GM12878 (cell line): ENCODE measurements around the gene TRPM3. TPM values are rescaled to one million over a fixed set of nuclear protein-coding genes. Genes with fewer than 3 reads are reported as not detected.

ENCODE experiments used
- ATAC-seq: fragments of 200-7000 bp; cut with Tn5 transposase; 3 replicates; pipeline ENCODE4 v1.9.1; 2020; ENCODE audit warnings: mild to moderate bottlenecking, moderate library complexity
- BruUV-seq: library from RNA; stranded (reverse); fragments of 400-500 nt; replicated peaks from 2 replicates; lab custom pipeline; 2021; lab: Mats Ljungman, UMichigan
- CTCF ChIA-PET: fragments of 300-600 bp; sonication (Branson Sonifier 250); formaldehyde crosslinking; extraction: SDS; loops from one replicate; lab custom pipeline; 2021; ENCODE audit warnings: inconsistent platforms; lab: Yijun Ruan, JAX
- POLR2A ChIA-PET: fragments of 350-600 bp; formaldehyde crosslinking; extraction: SDS; loops from one replicate; lab custom pipeline; 2021; ENCODE audit warnings: inconsistent platforms; lab: Charles Lee
- RAD21 ChIA-PET: fragments of 300-600 bp; sonication (Branson Sonifier 250); formaldehyde crosslinking; loops from one replicate; lab custom pipeline; 2023; ENCODE audit warnings: antibody characterized with exemption; ENCODE audit not compliant: unreplicated experiment; lab: Charles Lee
- SMC1A ChIA-PET: fragments of 300-600 bp; sonication (Branson Sonifier 250); formaldehyde crosslinking; loops from one replicate; lab custom pipeline; 2023; ENCODE audit not compliant: unreplicated experiment, uncharacterized antibody; lab: Charles Lee
- DNase-seq: peaks from one replicate; pipeline ENCODE4 v3.0.0-alpha.2; 2011; ENCODE audit warnings: low read depth, low spot score
- FAIRE-seq: peaks from 3 replicates; lab custom pipeline; 2011; peaks lifted over from hg19 to GRCh38; lab: Jason Lieb, UNC
- H2AFZ ChIP-seq: 2 replicates; pipeline ENCODE4 v1.6.0; 2011; ENCODE audit warnings: low read depth, low read length, control low read depth; ENCODE audit not compliant: control insufficient read depth
- H3K27ac ChIP-seq: 2 replicates; pipeline ENCODE4 v1.5.1; 2011; ENCODE audit warnings: control low read depth; ENCODE audit not compliant: control insufficient read depth, insufficient read depth
- H3K27me3 ChIP-seq, 2 experiments: replicated peaks in 1 of 2; 2 replicates each; pipeline versions ENCODE4 v1.6.0 to v1.6.1; 2011; ENCODE audit warnings: low read length in 1 of 2; ENCODE audit not compliant: control insufficient read depth in 2 of 2, insufficient read depth in 2 of 2
- H3K36me3 ChIP-seq, 2 experiments: 2 replicates each; pipeline ENCODE4 v1.5.1; 2011; ENCODE audit warnings: low read length in 1 of 2; ENCODE audit not compliant: control insufficient read depth in 2 of 2, insufficient read depth in 2 of 2
- H3K4me1 ChIP-seq: 2 replicates; pipeline ENCODE4 v1.6.1; 2011; ENCODE audit warnings: mild to moderate bottlenecking, low read length, moderate library complexity, mixed read lengths; ENCODE audit not compliant: control insufficient read depth, insufficient read depth
- H3K4me2 ChIP-seq: 2 replicates; pipeline ENCODE4 v1.6.0; 2011; ENCODE audit warnings: control low read depth; ENCODE audit not compliant: control insufficient read depth, insufficient read depth
- H3K4me3 ChIP-seq: fragments of 200-600 bp; sonication (generic); 2 replicates; pipeline ENCODE4 v1.5.1; 2016
- H3K79me2 ChIP-seq: 2 replicates; pipeline ENCODE4 v1.6.0; 2011; ENCODE audit warnings: low read length; ENCODE audit not compliant: control insufficient read depth, insufficient read depth
- H3K9ac ChIP-seq: 2 replicates; pipeline ENCODE4 v1.8.0; 2011; ENCODE audit warnings: low read length, control low read depth, mixed read lengths; ENCODE audit not compliant: control insufficient read depth, insufficient read depth
- H3K9me3 ChIP-seq: replicated peaks from 3 replicates; pipeline ENCODE4 v1.5.1; 2011; ENCODE audit warnings: mild to moderate bottlenecking, low read length; ENCODE audit not compliant: control insufficient read depth, insufficient read depth
- H4K20me1 ChIP-seq: 2 replicates; pipeline ENCODE4 v1.6.0; 2011; ENCODE audit not compliant: control insufficient read depth, insufficient read depth
- BMI1 ChIP-seq: fragments of 450-650 bp; IDR thresholded peaks from 2 replicates; pipeline ENCODE4 v1.6.1; 2016; ENCODE audit warnings: mild to moderate bottlenecking, moderate library complexity, borderline replicate concordance
- CHD4 ChIP-seq: fragments of 200-600 bp; sonication (generic); IDR thresholded peaks from 2 replicates; pipeline ENCODE4 v1.6.1; 2016; ENCODE audit warnings: mild to moderate bottlenecking
- FOS ChIP-seq: IDR thresholded peaks from 3 replicates; pipeline ENCODE4 v1.6.1; 2011; ENCODE audit warnings: borderline replicate concordance; ENCODE audit not compliant: insufficient read length; ENCODE audit errors: extremely low read depth
- LARP7 ChIP-seq: fragments of 450-650 bp; IDR thresholded peaks from 2 replicates; pipeline ENCODE4 v1.6.1; 2017; ENCODE audit warnings: mild to moderate bottlenecking
- SPI1 ChIP-seq: IDR thresholded peaks from 2 replicates; pipeline ENCODE4 v1.6.1; 2011; ENCODE audit warnings: low read depth, mild to moderate bottlenecking, low read length, moderate library complexity, borderline replicate concordance; ENCODE audit not compliant: insufficient read depth
- STAT1 ChIP-seq: fragments of 450-650 bp; conservative IDR thresholded peaks from 2 replicates; pipeline ENCODE4 v1.6.1; 2014; ENCODE audit warnings: antibody characterized with exemption, mild to moderate bottlenecking
- SUPT20H ChIP-seq: IDR thresholded peaks from 2 replicates; pipeline ENCODE4 v1.6.1; 2011; ENCODE audit warnings: low read depth, mild to moderate bottlenecking, low read length, moderate library complexity, borderline replicate concordance; ENCODE audit not compliant: control insufficient read depth
- YBX1 ChIP-seq: fragments of 450-650 bp; IDR thresholded peaks from 2 replicates; pipeline ENCODE4 v1.6.1; 2016; ENCODE audit warnings: antibody characterized with exemption
- ZNF274 ChIP-seq: IDR thresholded peaks from one replicate; pipeline ENCODE4 v1.8.0; 2011; ENCODE audit not compliant: insufficient read length, insufficient read depth
- WGBS: methylation state at CpG from one replicate; pipeline ENCODE4 v1.1.6; 2016; ENCODE audit warnings: low lambda C conversion rate; ENCODE audit not compliant: insufficient replicate concordance, insufficient coverage; ENCODE audit errors: missing lambda C conversion rate; 5-methylcytosine and 5-hydroxymethylcytosine counted together
- in situ Hi-C: fragments of 300-500 bp; cut with MboI; formaldehyde crosslinking; loops from 9 replicates; pipeline ENCODE4 v1.14.3; 2018; ENCODE audit warnings: mixed read lengths
- intact Hi-C: fragments of 100-400 bp; cut with micrococcal nuclease; formaldehyde crosslinking; loops from one replicate; pipeline ENCODE4 v1.14.2; 2022; ENCODE audit not compliant: unreplicated experiment
- polyA plus RNA-seq, 11 experiments: library from polyadenylated mRNA; depleted of rRNA in 4 of 11; unstranded in 6 of 11; stranded (reverse) in 5 of 11; fragments of >200 nt; fragmentation: Nextera tagmentation in 4 of 11; fragmentation: Illumina TruSeq in 1 of 11; extraction: Ambion mirVana in 4 of 11; extraction: Trizol in 1 of 11; gene quantifications; 1 replicate in 1 of 11; 2 replicates in 10 of 11; pipeline versions ENCODE4 v1.2.1 to v1.2.3, GENCODE V29; 2011 to 2016; ENCODE audit warnings: inconsistent platforms in 2 of 11, missing spikeins in 2 of 11, low read depth in 1 of 11
- total RNA-seq, 4 experiments: library from RNA; depleted of rRNA in 3 of 4; stranded (reverse); fragments of >200 nt in 3 of 4; fragmentation: Illumina TruSeq in 1 of 4; extraction: Trizol in 1 of 4; gene quantifications; 2 replicates each; pipeline versions ENCODE4 v1.2.1 to v1.2.3, GENCODE V29; 2013 to 2021
- TF ChIP-seq, protein P1 (sequence below): fragments of 450-650 bp; conservative IDR thresholded peaks from 2 replicates; pipeline ENCODE4 v1.6.1; 2017; ENCODE audit warnings: mild to moderate bottlenecking, moderate library complexity

The TRPM3 gene
- total and polyA plus RNA-seq, 10 of the 15 experiments (the other 5 are each of a cell fraction or from before 2014, with no cell fraction given): not detected

DNA sequence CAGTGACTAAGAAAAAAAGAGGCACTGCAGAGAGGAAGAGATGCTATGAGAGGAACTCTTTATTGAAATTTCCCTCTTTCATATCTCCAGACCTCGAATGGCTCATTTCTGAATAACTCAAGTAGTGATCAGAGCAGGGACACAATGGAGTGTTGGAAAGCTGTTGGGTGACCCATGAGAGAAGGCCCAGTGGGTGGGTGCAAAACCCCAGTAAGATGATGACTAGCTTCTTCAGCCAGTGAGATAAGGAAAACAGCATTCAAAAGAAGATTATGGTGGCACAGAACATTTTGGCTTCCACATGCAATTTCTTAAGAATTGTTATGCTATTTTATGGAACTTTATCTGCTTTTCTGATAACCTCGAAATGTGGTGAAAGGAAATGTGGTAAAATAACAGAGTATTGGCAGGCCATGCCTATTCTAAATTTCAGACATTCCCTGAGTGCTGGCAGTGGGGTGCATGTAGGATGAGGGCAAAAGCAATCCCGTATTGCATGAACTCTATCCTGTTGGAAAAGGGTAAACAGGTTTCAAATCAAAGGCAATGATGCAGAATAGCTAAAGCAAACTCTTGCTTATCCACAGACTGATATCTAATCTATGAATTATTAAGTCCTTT is 579.0 kb downstream of the TRPM3 start:
- no peak overlapping the region for H3K4me2 ChIP-seq
- no peaks in the 10 kb centered on the region for H3K4me1 ChIP-seq
- no peak overlapping the region for H2AFZ ChIP-seq
- no peaks in the 10 kb centered on the region for H4K20me1 ChIP-seq
- 0% methylated on average over 3 of the region's 3 CpGs for WGBS
- no TSS peak for BruUV-seq
- no peaks in the 10 kb centered on the region for H3K27me3 ChIP-seq
- no peak overlapping the region for H3K4me3 ChIP-seq
- no peaks in the 10 kb centered on the region for H3K9me3 ChIP-seq
- H3K27ac ChIP-seq: no peak overlapping the region
- CTCF ChIA-PET: no interaction called here
- RAD21 ChIA-PET: no interaction called here
- SMC1A ChIA-PET: interaction anchor here (1.0 to 1.8 kb wide), 2 partner anchors 8 to 58 kb away, joined by 3 read pairs; no protein-coding TSS in a partner anchor
- no peak for FAIRE-seq
- no peaks in the 10 kb centered on the region for H3K36me3 ChIP-seq
- TF ChIP-seq, protein P1, sequence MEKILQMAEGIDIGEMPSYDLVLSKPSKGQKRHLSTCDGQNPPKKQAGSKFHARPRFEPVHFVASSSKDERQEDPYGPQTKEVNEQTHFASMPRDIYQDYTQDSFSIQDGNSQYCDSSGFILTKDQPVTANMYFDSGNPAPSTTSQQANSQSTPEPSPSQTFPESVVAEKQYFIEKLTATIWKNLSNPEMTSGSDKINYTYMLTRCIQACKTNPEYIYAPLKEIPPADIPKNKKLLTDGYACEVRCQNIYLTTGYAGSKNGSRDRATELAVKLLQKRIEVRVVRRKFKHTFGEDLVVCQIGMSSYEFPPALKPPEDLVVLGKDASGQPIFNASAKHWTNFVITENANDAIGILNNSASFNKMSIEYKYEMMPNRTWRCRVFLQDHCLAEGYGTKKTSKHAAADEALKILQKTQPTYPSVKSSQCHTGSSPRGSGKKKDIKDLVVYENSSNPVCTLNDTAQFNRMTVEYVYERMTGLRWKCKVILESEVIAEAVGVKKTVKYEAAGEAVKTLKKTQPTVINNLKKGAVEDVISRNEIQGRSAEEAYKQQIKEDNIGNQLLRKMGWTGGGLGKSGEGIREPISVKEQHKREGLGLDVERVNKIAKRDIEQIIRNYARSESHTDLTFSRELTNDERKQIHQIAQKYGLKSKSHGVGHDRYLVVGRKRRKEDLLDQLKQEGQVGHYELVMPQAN: no peak
- TF ChIP-seq BMI1 (no peak), SPI1 (no peak), LARP7 (no peak), CHD4 (no peak), ZNF274 (no peak), SUPT20H (no peak), STAT1 (no peak), FOS (no peak), YBX1 (no peak)
- no peak for ATAC-seq
- DNase-seq: no peak
- no peaks in the 10 kb centered on the region for H3K79me2 ChIP-seq
- no peak overlapping the region for H3K9ac ChIP-seq
- intact Hi-C loops: no loop called here
- POLR2A ChIA-PET: no interaction called here
- in situ Hi-C loops: no loop called here
